ENCODE data around the gene SMIM32. TPM values are rescaled to one million over a fixed set of nuclear protein-coding genes. Genes with fewer than 3 reads are reported as not detected.

SMIM32 gene
- total and polyA plus RNA-seq, 2 experiments from 2014 or later: 1.9 to 3.9 TPM

DNA sequence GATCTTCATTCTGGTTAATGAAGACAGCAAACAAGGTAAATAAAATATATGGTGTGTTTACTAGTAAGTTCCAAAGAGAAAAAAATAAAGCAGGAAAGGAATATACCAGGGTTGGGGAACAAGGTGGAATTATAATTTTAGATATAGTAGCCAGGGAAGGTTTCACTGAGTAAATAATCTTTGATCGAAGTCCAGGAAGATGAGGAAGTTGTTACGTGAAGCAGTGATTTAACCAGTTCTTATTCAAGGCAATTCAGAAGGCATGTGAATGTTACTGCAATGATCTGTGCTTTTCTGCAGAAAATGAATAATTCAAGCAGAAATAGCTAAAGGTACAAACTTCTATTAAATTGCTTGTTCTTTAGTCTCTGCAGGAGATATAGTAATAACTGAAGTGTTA, 6.2 kb downstream of the SMIM32 start:
- Histone ChIP-seq H3K36me3 (replicated peaks; ENCODE audit: insufficient read depth, low read depth) (no peaks in the 10 kb centered on the region), H3K79me2 (no peaks in the 10 kb centered on the region), H3K9me3 (ENCODE audit: low read depth) (no peaks in the 10 kb centered on the region), H3K4me2 (peak overlapping the region; percentile 23), H3K9me2 (replicated peaks; ENCODE audit: insufficient read depth) (no peaks in the 10 kb centered on the region), H2AFZ (no peak overlapping the region), H3K4me3 (no peak overlapping the region), H3K4me1 (ENCODE audit: insufficient read depth) (peaks cover 29% of the 10 kb centered on the region), H3K27me3 (peaks cover 18% of the 10 kb centered on the region), H3K27ac (peak overlapping the region; percentile 9), H4K20me1 (ENCODE audit: insufficient read depth, poor library complexity, severe bottlenecking) (no peaks in the 10 kb centered on the region)
- TF ChIP-seq EZH2phosphoT487 (IDR thresholded peaks at IDR 0.05; ENCODE audit: low read depth, severe bottlenecking, unreplicated experiment) (no peak), EZH2 (IDR thresholded peaks at IDR 0.05; ENCODE audit: borderline replicate concordance) (no peak)
- TF ChIP-seq, protein P1, sequence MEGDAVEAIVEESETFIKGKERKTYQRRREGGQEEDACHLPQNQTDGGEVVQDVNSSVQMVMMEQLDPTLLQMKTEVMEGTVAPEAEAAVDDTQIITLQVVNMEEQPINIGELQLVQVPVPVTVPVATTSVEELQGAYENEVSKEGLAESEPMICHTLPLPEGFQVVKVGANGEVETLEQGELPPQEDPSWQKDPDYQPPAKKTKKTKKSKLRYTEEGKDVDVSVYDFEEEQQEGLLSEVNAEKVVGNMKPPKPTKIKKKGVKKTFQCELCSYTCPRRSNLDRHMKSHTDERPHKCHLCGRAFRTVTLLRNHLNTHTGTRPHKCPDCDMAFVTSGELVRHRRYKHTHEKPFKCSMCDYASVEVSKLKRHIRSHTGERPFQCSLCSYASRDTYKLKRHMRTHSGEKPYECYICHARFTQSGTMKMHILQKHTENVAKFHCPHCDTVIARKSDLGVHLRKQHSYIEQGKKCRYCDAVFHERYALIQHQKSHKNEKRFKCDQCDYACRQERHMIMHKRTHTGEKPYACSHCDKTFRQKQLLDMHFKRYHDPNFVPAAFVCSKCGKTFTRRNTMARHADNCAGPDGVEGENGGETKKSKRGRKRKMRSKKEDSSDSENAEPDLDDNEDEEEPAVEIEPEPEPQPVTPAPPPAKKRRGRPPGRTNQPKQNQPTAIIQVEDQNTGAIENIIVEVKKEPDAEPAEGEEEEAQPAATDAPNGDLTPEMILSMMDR (IDR thresholded peaks at IDR 0.05; ENCODE audit: poor library complexity): no peak
- 68% methylated on average over 2 of the region's 2 CpGs for WGBS (ENCODE audit: low lambda C conversion rate, missing lambda C conversion rate)
- DNase-seq (ENCODE audit: low spot score): no peak

- 83% methylated on average over 5 of the region's 5 CpGs for WGBS (ENCODE audit: low lambda C conversion rate, missing lambda C conversion rate)
- Histone ChIP-seq H4K20me1 (ENCODE audit: insufficient read depth, poor library complexity, severe bottlenecking) (no peaks in the 10 kb centered on the region), H3K4me2 (peak overlapping the region; percentile 23), H3K27ac (peak overlapping the region; percentile 9), H3K4me3 (no peak overlapping the region), H3K36me3 (replicated peaks; ENCODE audit: insufficient read depth, low read depth) (no peaks in the 10 kb centered on the region), H3K9me3 (ENCODE audit: low read depth) (no peaks in the 10 kb centered on the region), H3K79me2 (no peaks in the 10 kb centered on the region), H2AFZ (no peak overlapping the region), H3K9me2 (replicated peaks; ENCODE audit: insufficient read depth) (no peaks in the 10 kb centered on the region), H3K27me3 (peaks cover 11% of the 10 kb centered on the region), H3K4me1 (ENCODE audit: insufficient read depth) (peaks cover 23% of the 10 kb centered on the region)
- TF ChIP-seq EZH2 (IDR thresholded peaks at IDR 0.05; ENCODE audit: borderline replicate concordance) (no peak), EZH2phosphoT487 (IDR thresholded peaks at IDR 0.05; ENCODE audit: low read depth, severe bottlenecking, unreplicated experiment) (no peak)
- TF ChIP-seq, protein P1 (IDR thresholded peaks at IDR 0.05; ENCODE audit: poor library complexity): no peak
- DNase-seq (ENCODE audit: low spot score): no peak
Measured at GRCh38 chr5:136185974-136186665, 6.8 kb downstream of the SMIM32 start.

- no peak overlapping the region for H3K4me2 ChIP-seq
- no peaks in the 10 kb centered on the region for H3K9me2 ChIP-seq (replicated peaks; ENCODE audit: insufficient read depth)
- peaks cover 19% of the 10 kb centered on the region for H3K4me1 ChIP-seq (ENCODE audit: insufficient read depth)
- H3K36me3 ChIP-seq (replicated peaks; ENCODE audit: insufficient read depth, low read depth): no peaks in the 10 kb centered on the region
- no peak overlapping the region for H2AFZ ChIP-seq
- TF ChIP-seq EZH2phosphoT487 (IDR thresholded peaks at IDR 0.05; ENCODE audit: low read depth, severe bottlenecking, unreplicated experiment) (no peak), EZH2 (IDR thresholded peaks at IDR 0.05; ENCODE audit: borderline replicate concordance) (no peak)
- TF ChIP-seq, protein P1 (IDR thresholded peaks at IDR 0.05; ENCODE audit: poor library complexity): no peak
- H3K9me3 ChIP-seq (ENCODE audit: low read depth): no peaks in the 10 kb centered on the region
- WGBS (ENCODE audit: low lambda C conversion rate, missing lambda C conversion rate): 86% methylated on average over 1 of the region's 1 CpG
- no peaks in the 10 kb centered on the region for H3K79me2 ChIP-seq
- no peaks in the 10 kb centered on the region for H3K27me3 ChIP-seq
- H3K27ac ChIP-seq: no peak overlapping the region
- H4K20me1 ChIP-seq (ENCODE audit: insufficient read depth, poor library complexity, severe bottlenecking): no peaks in the 10 kb centered on the region
- H3K4me3 ChIP-seq: no peak overlapping the region
- DNase-seq (ENCODE audit: low spot score): no peak
Measured at GRCh38 chr5:136182618-136183017, 10.3 kb downstream of the SMIM32 start.
